Endothelial cell (in vitro differentiated cells): ENCODE data around the gene VPS54. TPM values are rescaled to one million over a fixed set of nuclear protein-coding genes. Genes with fewer than 3 reads are reported as not detected.
A peak's percentile ranks its signal among the peaks of the same experiment; 100 is the strongest.

Source experiments
- DNase-seq: peaks from one replicate; pipeline ENCODE4 v3.0.0; 2021; ENCODE audit warnings: low spot score
- H3K27ac Mint-ChIP-seq: one replicate; pipeline ENCODE4 v1.8.0; 2021; ENCODE audit warnings: mixed read lengths, inconsistent platforms; ENCODE audit not compliant: unreplicated experiment
- H3K27me3 Mint-ChIP-seq: one replicate; pipeline ENCODE4 v1.8.0; 2021; ENCODE audit warnings: mild to moderate bottlenecking, moderate library complexity, mixed read lengths, inconsistent platforms; ENCODE audit not compliant: unreplicated experiment
- H3K36me3 Mint-ChIP-seq: one replicate; pipeline ENCODE4 v1.8.0; 2021; ENCODE audit warnings: mild to moderate bottlenecking, low read depth, mixed read lengths, inconsistent platforms; ENCODE audit not compliant: unreplicated experiment
- H3K4me1 Mint-ChIP-seq: one replicate; pipeline ENCODE4 v1.8.0; 2021; ENCODE audit warnings: mild to moderate bottlenecking, mixed read lengths, inconsistent platforms; ENCODE audit not compliant: unreplicated experiment
- H3K4me3 Mint-ChIP-seq: one replicate; pipeline ENCODE4 v1.8.0; 2021; ENCODE audit warnings: mild to moderate bottlenecking, mixed read lengths, inconsistent platforms; ENCODE audit not compliant: unreplicated experiment
- H3K9me3 Mint-ChIP-seq: one replicate; pipeline ENCODE4 v1.8.0; 2021; ENCODE audit warnings: mixed read lengths, inconsistent platforms; ENCODE audit not compliant: unreplicated experiment
- total RNA-seq: library from RNA; stranded (reverse); fragmentation: NEBNext Ultra II Directional; extraction: Animal tissue kit (Norgen Biotek cat#: 25700); gene quantifications from one replicate; pipeline ENCODE4 v1.2.1, GENCODE V29; 2021; ENCODE audit not compliant: unreplicated experiment
- TF ChIP-seq, protein P1 (sequence below): fragments of 200-600 bp; sonication (generic); IDR thresholded peaks from one replicate; pipeline ENCODE4 v1.5.0; 2021; ENCODE audit warnings: antibody characterized with exemption; ENCODE audit not compliant: unreplicated experiment

VPS54 gene
- total RNA-seq, 1 donor from 2014 or later: 13.6 TPM

DNA sequence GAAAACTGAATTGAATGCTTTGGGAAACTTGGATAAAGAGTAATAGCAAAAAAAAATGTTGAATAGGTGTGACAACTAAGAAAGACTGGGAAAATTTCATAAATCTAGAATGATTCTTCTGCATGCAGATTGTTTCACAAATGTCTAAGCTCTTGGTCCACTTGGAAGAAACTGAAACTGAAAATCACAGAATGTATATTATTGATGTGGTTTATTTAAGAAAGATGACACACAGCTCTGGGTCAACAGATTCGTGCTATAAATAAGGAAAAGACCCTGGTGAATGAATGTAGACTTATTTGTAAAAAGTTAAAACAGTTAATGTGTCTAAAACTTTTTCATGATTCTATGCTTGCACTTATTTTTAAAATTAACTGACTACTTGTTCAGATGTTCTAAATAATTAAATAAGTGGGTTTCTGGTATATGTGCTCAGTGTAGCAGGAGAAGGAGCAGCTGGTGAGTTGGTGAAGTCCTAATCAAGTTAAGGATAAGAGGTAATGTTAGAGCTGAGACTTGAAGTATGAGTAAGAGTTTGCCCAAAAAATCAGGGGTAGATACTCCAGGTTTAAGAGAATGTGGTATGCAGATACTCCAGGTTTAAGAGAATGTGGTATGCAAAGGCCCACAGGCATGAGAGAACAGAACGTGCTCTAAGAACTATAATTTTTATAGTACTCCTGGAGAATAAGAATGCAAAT lies 153.1 kb downstream of the VPS54 start:
- Mint-ChIP-seq H3K27ac (no peak overlapping the region), H3K27me3 (peaks cover 2% of the 10 kb centered on the region), H3K4me1 (no peaks in the 10 kb centered on the region), H3K9me3 (no peaks in the 10 kb centered on the region), H3K4me3 (no peak overlapping the region), H3K36me3 (peaks cover 7% of the 10 kb centered on the region)
- TF ChIP-seq, protein P1, sequence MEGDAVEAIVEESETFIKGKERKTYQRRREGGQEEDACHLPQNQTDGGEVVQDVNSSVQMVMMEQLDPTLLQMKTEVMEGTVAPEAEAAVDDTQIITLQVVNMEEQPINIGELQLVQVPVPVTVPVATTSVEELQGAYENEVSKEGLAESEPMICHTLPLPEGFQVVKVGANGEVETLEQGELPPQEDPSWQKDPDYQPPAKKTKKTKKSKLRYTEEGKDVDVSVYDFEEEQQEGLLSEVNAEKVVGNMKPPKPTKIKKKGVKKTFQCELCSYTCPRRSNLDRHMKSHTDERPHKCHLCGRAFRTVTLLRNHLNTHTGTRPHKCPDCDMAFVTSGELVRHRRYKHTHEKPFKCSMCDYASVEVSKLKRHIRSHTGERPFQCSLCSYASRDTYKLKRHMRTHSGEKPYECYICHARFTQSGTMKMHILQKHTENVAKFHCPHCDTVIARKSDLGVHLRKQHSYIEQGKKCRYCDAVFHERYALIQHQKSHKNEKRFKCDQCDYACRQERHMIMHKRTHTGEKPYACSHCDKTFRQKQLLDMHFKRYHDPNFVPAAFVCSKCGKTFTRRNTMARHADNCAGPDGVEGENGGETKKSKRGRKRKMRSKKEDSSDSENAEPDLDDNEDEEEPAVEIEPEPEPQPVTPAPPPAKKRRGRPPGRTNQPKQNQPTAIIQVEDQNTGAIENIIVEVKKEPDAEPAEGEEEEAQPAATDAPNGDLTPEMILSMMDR: no peak
- DNase-seq: no peak

GRCh38 chr2:63865159-63865799 lies 153.9 kb downstream of the VPS54 start:
- DNase-seq: no peak
- no peak overlapping the region for H3K4me3 Mint-ChIP-seq
- TF ChIP-seq, protein P1: no peak
- peaks cover 7% of the 10 kb centered on the region for H3K36me3 Mint-ChIP-seq
- no peaks in the 10 kb centered on the region for H3K4me1 Mint-ChIP-seq
- H3K9me3 Mint-ChIP-seq: no peaks in the 10 kb centered on the region
- no peaks in the 10 kb centered on the region for H3K27me3 Mint-ChIP-seq
- H3K27ac Mint-ChIP-seq: no peak overlapping the region

DNA sequence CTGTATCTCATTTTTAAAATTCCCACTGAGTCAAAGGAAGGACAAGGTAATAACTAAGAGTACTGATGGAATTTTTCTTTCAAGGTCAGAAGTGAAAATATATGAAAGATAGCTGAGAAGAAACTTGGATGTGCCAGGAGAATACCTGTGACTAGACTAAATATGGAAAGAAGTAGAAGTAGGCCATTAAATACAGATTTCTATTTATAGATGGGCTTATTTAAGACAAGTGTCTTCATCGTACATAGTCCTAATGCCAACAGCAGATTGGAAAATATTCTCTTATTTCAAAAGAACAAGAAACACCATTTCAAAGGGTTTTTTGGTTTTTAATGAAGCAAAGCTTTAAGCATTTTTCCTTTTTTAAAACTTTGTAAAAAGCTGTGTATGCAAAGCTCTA lies 155.5 kb downstream of the VPS54 start:
- H3K4me1 Mint-ChIP-seq: no peaks in the 10 kb centered on the region
- no peaks in the 10 kb centered on the region for H3K27me3 Mint-ChIP-seq
- H3K36me3 Mint-ChIP-seq: peaks cover 7% of the 10 kb centered on the region
- TF ChIP-seq, protein P1: no peak
- H3K9me3 Mint-ChIP-seq: no peaks in the 10 kb centered on the region
- H3K4me3 Mint-ChIP-seq: no peak overlapping the region
- no peak overlapping the region for H3K27ac Mint-ChIP-seq
- no peak for DNase-seq

DNA sequence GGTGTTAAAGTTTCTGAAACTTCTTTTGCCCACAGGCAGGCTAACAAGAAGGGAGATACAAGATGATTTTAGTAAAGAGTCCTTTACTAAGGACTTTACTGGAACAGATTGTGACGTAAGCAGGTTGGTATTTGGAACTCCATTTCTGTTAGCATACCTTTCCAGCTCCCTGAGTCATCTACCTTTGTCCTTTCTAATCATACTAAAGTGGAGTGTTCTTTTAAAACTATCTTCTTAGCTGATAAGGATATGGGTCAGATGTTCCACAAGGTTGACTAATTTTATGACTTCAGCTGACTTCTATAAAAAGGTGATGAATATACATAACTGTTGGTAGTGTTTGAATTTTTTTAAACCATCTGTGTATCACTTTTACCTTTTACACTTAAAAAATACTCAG lies 156.4 kb downstream of the VPS54 start:
- Mint-ChIP-seq H3K9me3 (no peaks in the 10 kb centered on the region), H3K27ac (no peak overlapping the region), H3K4me1 (no peaks in the 10 kb centered on the region), H3K4me3 (no peak overlapping the region), H3K27me3 (no peaks in the 10 kb centered on the region), H3K36me3 (peaks cover 3% of the 10 kb centered on the region)
- no peak for DNase-seq
- TF ChIP-seq, protein P1: no peak

- peaks cover 3% of the 10 kb centered on the region for H3K36me3 Mint-ChIP-seq
- DNase-seq: peak; percentile 52
- no peaks in the 10 kb centered on the region for H3K4me1 Mint-ChIP-seq
- no peaks in the 10 kb centered on the region for H3K9me3 Mint-ChIP-seq
- no peak overlapping the region for H3K4me3 Mint-ChIP-seq
- TF ChIP-seq, protein P1: peak; percentile 75
- no peak overlapping the region for H3K27ac Mint-ChIP-seq
- H3K27me3 Mint-ChIP-seq: no peaks in the 10 kb centered on the region
These were observed 157.9 kb downstream of the VPS54 start for GRCh38 chr2:63861220-63861822.
